Caki2 (cell line): ENCODE results near the gene RETSAT. TPM values are rescaled to one million over a fixed set of nuclear protein-coding genes. Genes with fewer than 3 reads are reported as not detected.
"Not testable (repeated sequence)": the region's sequence is repeated elsewhere in the genome, so short reads cannot be mapped to it uniquely, and the experiment has no call there.

ENCODE experiments used
- DNase-seq: peaks from one replicate; pipeline ENCODE4 v3.0.0-alpha.2; 2015; ENCODE audit warnings: low read depth
- in situ Hi-C: cut with HindIII; loops from 2 replicates; pipeline ENCODE4 v1.10.0; 2016; ENCODE audit warnings: low sequenced_read_pairs, low pct_unique_long_range_greater_than_20kb, mixed read lengths
- total RNA-seq: library from RNA; depleted of rRNA; stranded (reverse); fragments of >200 nt; shearing (Covaris generic); gene quantifications from 2 replicates; pipeline ENCODE4 v1.2.3, GENCODE V29; 2014; ENCODE audit warnings: low replicate concordance

Gene RETSAT
- total RNA-seq, 1 experiment from 2014 or later, result 86.1 TPM

GRCh38 chr2:85385746-85386145 is 31.4 kb upstream of the RETSAT start:
- DNase-seq, result no peak
- in situ Hi-C loops, result no loop called here

GRCh38 chr2:85383850-85384249 is 29.5 kb upstream of the RETSAT start:
- DNase-seq, result no peak
- in situ Hi-C loops, result no loop called here

- DNase-seq, in situ Hi-C loops: not testable (repeated sequence)
Observed at GRCh38 chr2:85383151-85383550, 28.8 kb upstream of the RETSAT start.

GRCh38 chr2:85380048-85380447 is 25.7 kb upstream of the RETSAT start:
- DNase-seq, result no peak
- in situ Hi-C loops, result no loop called here

- no peak for DNase-seq
- in situ Hi-C loops, result no loop called here
Observed at GRCh38 chr2:85378257-85378656, 23.9 kb upstream of the RETSAT start.

- DNase-seq, result no peak
- in situ Hi-C loops, result no loop called here
Observed at GRCh38 chr2:85377083-85377482, 22.8 kb upstream of the RETSAT start.

GRCh38 chr2:85376291-85377065 is 22.1 kb upstream of the RETSAT start:
- in situ Hi-C loops, result no loop called here
- no peak for DNase-seq

GRCh38 chr2:85371045-85371444 is 16.7 kb upstream of the RETSAT start:
- DNase-seq, result no peak
- in situ Hi-C loops, result no loop called here

- in situ Hi-C loops, result no loop called here
- DNase-seq, result no peak
Observed at GRCh38 chr2:85369500-85369899, 15.2 kb upstream of the RETSAT start.

GRCh38 chr2:85368921-85369320 is 14.6 kb upstream of the RETSAT start:
- in situ Hi-C loops, result no loop called here

GRCh38 chr2:85367180-85367579 is 12.9 kb upstream of the RETSAT start:
- in situ Hi-C loops, result no loop called here

More at GRCh38 chr2:85368921-85369320, 14.6 kb upstream of the RETSAT start:
- DNase-seq, result no peak

GRCh38 chr2:85362653-85363387 is 8.5 kb upstream of the RETSAT start:
- in situ Hi-C loops, DNase-seq: not testable (repeated sequence)

More at GRCh38 chr2:85367180-85367579, 12.9 kb upstream of the RETSAT start:
- no peak for DNase-seq

GRCh38 chr2:85357736-85358135 is 3.4 kb upstream of the RETSAT start:
- in situ Hi-C loops, result no loop called here
- DNase-seq, result no peak

- in situ Hi-C loops, result no loop called here
- DNase-seq, result no peak
Observed at GRCh38 chr2:85356186-85356585, 1.9 kb upstream of the RETSAT start.

- in situ Hi-C loops, result no loop called here
- no peak for DNase-seq
Observed at GRCh38 chr2:85355521-85355920, 1.2 kb upstream of the RETSAT start.

- in situ Hi-C loops, result no loop called here
- DNase-seq, result no peak
Observed at GRCh38 chr2:85355073-85355410, 714 bp upstream of the RETSAT start.

GRCh38 chr2:85353876-85354285 is 447 bp downstream of the RETSAT start:
- DNase-seq, result no peak
- in situ Hi-C loops, result no loop called here

GRCh38 chr2:85347599-85347998 is 6.7 kb downstream of the RETSAT start:
- in situ Hi-C loops, result no loop called here

GRCh38 chr2:85344356-85344954 is 9.9 kb downstream of the RETSAT start:
- no peak for DNase-seq
- in situ Hi-C loops, result no loop called here

More at GRCh38 chr2:85347599-85347998, 6.7 kb downstream of the RETSAT start:
- DNase-seq, result no peak
